HEK293 (cell line): ENCODE results near the gene RIN3.
"Not testable (repeated sequence)": the region's sequence is repeated elsewhere in the genome, so short reads cannot be mapped to it uniquely, and the experiment has no call there.

ENCODE experiments used
- CTCF ChIA-PET: fragments of 350-600 bp; formaldehyde crosslinking; extraction: SDS; loops from one replicate; lab custom pipeline; 2021; ENCODE audit warnings: antibody characterized with exemption; lab: Yijun Ruan, JAX
- POLR2A ChIA-PET: fragments of 300-600 bp; formaldehyde crosslinking; extraction: SDS; loops from one replicate; lab custom pipeline; 2020; ENCODE audit warnings: antibody characterized with exemption, inconsistent platforms; lab: Yijun Ruan, JAX
- H3K27ac ChIP-seq: fragments of 200-500 bp; sonication (Bioruptor generic); 2 replicates; pipeline ENCODE4 v1.5.1; 2014; ENCODE audit warnings: low read depth, low read length, control low read depth, inconsistent platforms; ENCODE audit errors: extremely low read depth
- H3K36me3 ChIP-seq, 2 experiments: fragments of 200-500 bp in 1 of 2; sonication (Bioruptor generic) in 1 of 2; 1 replicate in 1 of 2; 2 replicates in 1 of 2; pipeline ENCODE4 v1.5.1; 2014 to 2017; ENCODE audit warnings: inconsistent platforms in 2 of 2, low read length in 2 of 2; ENCODE audit not compliant: control insufficient read depth in 2 of 2, insufficient read depth in 1 of 2
- H3K4me1 ChIP-seq: fragments of 200-500 bp; sonication (Bioruptor generic); 2 replicates; pipeline ENCODE4 v1.5.1; 2014; ENCODE audit warnings: mild to moderate bottlenecking, low read length, inconsistent platforms; ENCODE audit not compliant: control insufficient read depth, insufficient read depth
- H3K4me3 ChIP-seq: 2 replicates; pipeline ENCODE4 v1.5.1; 2011; ENCODE audit warnings: low read depth, mild to moderate bottlenecking, control low read depth, low read length, moderate library complexity
- H3K9me3 ChIP-seq: fragments of 200-500 bp; sonication (Bioruptor generic); 2 replicates; pipeline ENCODE4 v1.5.1; 2014; ENCODE audit warnings: low read depth, low read length, inconsistent platforms; ENCODE audit not compliant: control insufficient read depth, insufficient read depth
- CTCF ChIP-seq: fragments of 450-650 bp; formaldehyde crosslinking; IDR thresholded peaks from 2 replicates; pipeline ENCODE4 v1.5.1; 2016; ENCODE audit warnings: missing biosample characterization, missing genetic modification characterization
- GLIS2 ChIP-seq: fragments of 450-650 bp; formaldehyde crosslinking; IDR thresholded peaks from 2 replicates; pipeline ENCODE4 v1.5.1; 2016; ENCODE audit warnings: missing biosample characterization, missing genetic modification characterization
- HIC1 ChIP-seq: fragments of 450-650 bp; formaldehyde crosslinking; IDR thresholded peaks from 2 replicates; pipeline ENCODE4 v1.5.1; 2016; ENCODE audit warnings: missing biosample characterization, missing genetic modification characterization
- HOXA7 ChIP-seq: sonication (generic); formaldehyde crosslinking; IDR thresholded peaks from 2 replicates; pipeline ENCODE4 v1.8.1; 2022; ENCODE audit warnings: missing genetic modification reagents, borderline replicate concordance
- ZBTB7A ChIP-seq: fragments of 450-650 bp; formaldehyde crosslinking; IDR thresholded peaks from 2 replicates; pipeline ENCODE4 v1.5.1; 2016; ENCODE audit warnings: low read depth, missing biosample characterization, missing genetic modification characterization
- ZNF2 ChIP-seq: fragments of 450-650 bp; formaldehyde crosslinking; IDR thresholded peaks from 2 replicates; pipeline ENCODE4 v1.5.1; 2016; ENCODE audit warnings: missing biosample characterization, missing genetic modification characterization
- ZNF362 ChIP-seq: fragments of 450-650 bp; formaldehyde crosslinking; IDR thresholded peaks from 2 replicates; pipeline ENCODE4 v1.5.1; 2016; ENCODE audit warnings: missing biosample characterization, missing genetic modification characterization
- ZNF433 ChIP-seq: fragments of 450-650 bp; formaldehyde crosslinking; IDR thresholded peaks from 2 replicates; pipeline ENCODE4 v1.5.1; 2016; ENCODE audit warnings: missing biosample characterization, missing genetic modification characterization, low read depth
- ZNF518A ChIP-seq: fragments of 450-650 bp; formaldehyde crosslinking; conservative IDR thresholded peaks from 2 replicates; pipeline ENCODE4 v1.5.1; 2016; ENCODE audit warnings: low read depth, missing biosample characterization, missing genetic modification characterization
- ZNF654 ChIP-seq: fragments of 450-650 bp; formaldehyde crosslinking; IDR thresholded peaks from 2 replicates; pipeline ENCODE4 v1.5.1; 2016; ENCODE audit warnings: low read depth, missing biosample characterization, missing genetic modification characterization
- ZNF664 ChIP-seq: fragments of 450-650 bp; formaldehyde crosslinking; IDR thresholded peaks from 2 replicates; pipeline ENCODE4 v1.5.1; 2016; ENCODE audit warnings: missing biosample characterization, missing genetic modification characterization
- ZNF76 ChIP-seq: fragments of 450-650 bp; formaldehyde crosslinking; IDR thresholded peaks from 2 replicates; pipeline ENCODE4; 2016; ENCODE audit warnings: low read depth, missing biosample characterization, missing genetic modification characterization, borderline replicate concordance
- ZNF843 ChIP-seq: fragments of 450-650 bp; formaldehyde crosslinking; IDR thresholded peaks from 2 replicates; pipeline ENCODE4 v1.5.1; 2016; ENCODE audit warnings: missing biosample characterization, missing genetic modification characterization

RIN3 gene

GRCh38 chr14:92711976-92712653 lies 198.5 kb downstream of the RIN3 start:
- H3K27ac ChIP-seq: no peak overlapping the region
- no peak overlapping the region for H3K4me3 ChIP-seq
- H3K9me3 ChIP-seq: no peaks in the 10 kb centered on the region
- ChIA-PET CTCF (interaction anchor here (1.0 to 5.5 kb wide), 5 partner anchors 13 to 825 kb away, joined by 3 to 76 read pairs (median 8); no protein-coding TSS in a partner anchor), POLR2A (interaction anchor here (1.1 kb wide), 1 partner anchor 36 kb away, joined by 3 read pairs; the partner anchor contains the start of gene LGMN)
- TF ChIP-seq ZNF664 (tag by site-specific recombination): no peak
- no peak for TF ChIP-seq GLIS2 (tag by site-specific recombination)
- no peak for TF ChIP-seq ZNF843 (tag by site-specific recombination)
- TF ChIP-seq HOXA7 (CRISPR knock-in tag): no peak
- H3K4me1 ChIP-seq: no peaks in the 10 kb centered on the region
- H3K36me3 ChIP-seq: peaks cover 0 to 56% of the 10 kb centered on the region in 2 experiments; a peak in 2 of 3 replicates

GRCh38 chr14:92712654-92713051 lies 199.1 kb downstream of the RIN3 start:
- TF ChIP-seq ZNF433 (tag by site-specific recombination): no peak
- no peak for TF ChIP-seq ZBTB7A (tag by site-specific recombination)
- no peak for TF ChIP-seq ZNF518A (tag by site-specific recombination)
- POLR2A ChIA-PET: interaction anchor here (1.1 kb wide), 1 partner anchor 36 kb away, joined by 3 read pairs; the partner anchor contains the start of gene LGMN
- CTCF ChIA-PET: interaction anchor here (1.0 to 5.5 kb wide), 5 partner anchors 14 to 825 kb away, joined by 3 to 76 read pairs (median 8); no protein-coding TSS in a partner anchor
- no peaks in the 10 kb centered on the region; the same call in 1 of the 2 replicates for H3K4me1 ChIP-seq
- H3K4me3 ChIP-seq: no peak overlapping the region
- no peak overlapping the region for H3K27ac ChIP-seq
- peaks cover 0 to 53% of the 10 kb centered on the region in 2 experiments; a peak in 2 of 3 replicates for H3K36me3 ChIP-seq
- no peaks in the 10 kb centered on the region for H3K9me3 ChIP-seq

GRCh38 chr14:92714739-92715307 lies 201.2 kb downstream of the RIN3 start:
- not testable (repeated sequence) for H3K9me3 ChIP-seq, H3K27ac ChIP-seq, H3K4me1 ChIP-seq, H3K4me3 ChIP-seq
- TF ChIP-seq ZNF362: peak; percentile 70; the same call in 1 of the 2 replicates
- 0 out of 2 replicates have a peak, but pooled peaks have one; percentile 21 for TF ChIP-seq GLIS2 (tag by site-specific recombination)
- TF ChIP-seq ZNF76: 0 out of 2 replicates have a peak, but pooled peaks have one; percentile 23
- TF ChIP-seq HIC1 (tag by site-specific recombination): 0 out of 2 replicates have a peak, but pooled peaks have one; percentile 18
- TF ChIP-seq CTCF (tag by site-specific recombination): peak; percentile 67
- peak; percentile 72 for TF ChIP-seq ZNF654 (tag by site-specific recombination)
- TF ChIP-seq ZNF2 (tag by site-specific recombination): peak; percentile 99
- CTCF ChIA-PET: interaction anchor here (0.6 to 5.5 kb wide), 11 partner anchors 11 to 483 kb away, joined by 3 to 76 read pairs (median 4); no protein-coding TSS in a partner anchor
- peaks cover 0 to 44% of the 10 kb centered on the region in 2 experiments; a peak in 1 of 3 replicates for H3K36me3 ChIP-seq
- POLR2A ChIA-PET: interaction anchor here (0.6 to 1.4 kb wide), 2 partner anchors 11 to 26 kb away, joined by 4 to 5 read pairs; no protein-coding TSS in a partner anchor
